Measurements from ENCODE around the gene NR0B2. TPM values are rescaled to one million over a fixed set of nuclear protein-coding genes. Genes with fewer than 3 reads are reported as not detected.

Gene NR0B2
- total and polyA plus RNA-seq, 2 of the 13 experiments (the other 11 are each of a cell fraction or from before 2014, with no cell fraction given): 72.5 to 133 TPM

DNA sequence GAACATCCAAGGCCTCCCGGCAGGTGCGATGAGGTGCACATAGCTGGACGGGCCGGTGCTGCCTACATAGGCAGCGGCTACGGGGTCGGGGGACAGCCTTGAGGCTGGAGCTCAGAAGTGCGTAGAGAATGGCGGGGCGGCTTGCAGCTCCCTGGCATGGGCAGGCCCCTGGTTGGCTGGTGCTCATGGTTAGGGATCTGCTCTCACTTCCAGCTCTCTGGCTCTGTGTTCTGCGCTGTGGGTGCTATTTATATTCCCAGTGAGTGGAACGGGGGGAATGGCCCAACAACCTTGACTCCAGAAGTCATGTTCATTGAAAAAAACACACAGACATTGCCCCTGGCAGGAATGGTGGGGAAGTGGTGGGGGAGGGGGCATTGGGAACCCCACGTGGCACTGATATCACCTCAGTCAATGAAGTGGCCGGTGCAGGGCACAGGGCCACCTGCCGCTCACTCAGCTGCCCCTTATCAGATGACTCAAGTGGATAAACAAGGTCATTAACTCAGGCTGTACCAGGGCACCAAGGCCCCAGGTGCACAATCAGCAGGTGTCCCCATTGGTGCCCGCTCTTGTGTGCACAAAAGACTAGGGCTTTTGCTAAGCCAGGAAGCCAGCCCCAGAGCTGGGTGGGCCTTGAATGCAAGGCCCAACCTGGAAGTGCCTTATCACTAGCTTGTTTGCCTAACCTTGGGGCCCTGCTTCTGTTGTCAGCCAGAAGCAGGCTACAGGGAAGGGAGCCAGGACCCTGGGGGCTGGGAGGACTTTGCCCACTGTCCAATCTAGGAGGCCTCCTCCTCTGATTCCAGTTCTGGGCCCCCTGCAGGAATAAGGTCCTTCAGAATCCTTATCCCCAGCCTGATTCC is at the start of gene NR0B2 (continued):
- TF ChIP-seq, protein P1, sequence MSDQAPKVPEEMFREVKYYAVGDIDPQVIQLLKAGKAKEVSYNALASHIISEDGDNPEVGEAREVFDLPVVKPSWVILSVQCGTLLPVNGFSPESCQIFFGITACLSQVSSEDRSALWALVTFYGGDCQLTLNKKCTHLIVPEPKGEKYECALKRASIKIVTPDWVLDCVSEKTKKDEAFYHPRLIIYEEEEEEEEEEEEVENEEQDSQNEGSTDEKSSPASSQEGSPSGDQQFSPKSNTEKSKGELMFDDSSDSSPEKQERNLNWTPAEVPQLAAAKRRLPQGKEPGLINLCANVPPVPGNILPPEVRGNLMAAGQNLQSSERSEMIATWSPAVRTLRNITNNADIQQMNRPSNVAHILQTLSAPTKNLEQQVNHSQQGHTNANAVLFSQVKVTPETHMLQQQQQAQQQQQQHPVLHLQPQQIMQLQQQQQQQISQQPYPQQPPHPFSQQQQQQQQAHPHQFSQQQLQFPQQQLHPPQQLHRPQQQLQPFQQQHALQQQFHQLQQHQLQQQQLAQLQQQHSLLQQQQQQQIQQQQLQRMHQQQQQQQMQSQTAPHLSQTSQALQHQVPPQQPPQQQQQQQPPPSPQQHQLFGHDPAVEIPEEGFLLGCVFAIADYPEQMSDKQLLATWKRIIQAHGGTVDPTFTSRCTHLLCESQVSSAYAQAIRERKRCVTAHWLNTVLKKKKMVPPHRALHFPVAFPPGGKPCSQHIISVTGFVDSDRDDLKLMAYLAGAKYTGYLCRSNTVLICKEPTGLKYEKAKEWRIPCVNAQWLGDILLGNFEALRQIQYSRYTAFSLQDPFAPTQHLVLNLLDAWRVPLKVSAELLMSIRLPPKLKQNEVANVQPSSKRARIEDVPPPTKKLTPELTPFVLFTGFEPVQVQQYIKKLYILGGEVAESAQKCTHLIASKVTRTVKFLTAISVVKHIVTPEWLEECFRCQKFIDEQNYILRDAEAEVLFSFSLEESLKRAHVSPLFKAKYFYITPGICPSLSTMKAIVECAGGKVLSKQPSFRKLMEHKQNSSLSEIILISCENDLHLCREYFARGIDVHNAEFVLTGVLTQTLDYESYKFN (CRISPR knock-in tag; conservative IDR thresholded peaks at IDR 0.05): peak; percentile 99
- TF ChIP-seq, protein P2, sequence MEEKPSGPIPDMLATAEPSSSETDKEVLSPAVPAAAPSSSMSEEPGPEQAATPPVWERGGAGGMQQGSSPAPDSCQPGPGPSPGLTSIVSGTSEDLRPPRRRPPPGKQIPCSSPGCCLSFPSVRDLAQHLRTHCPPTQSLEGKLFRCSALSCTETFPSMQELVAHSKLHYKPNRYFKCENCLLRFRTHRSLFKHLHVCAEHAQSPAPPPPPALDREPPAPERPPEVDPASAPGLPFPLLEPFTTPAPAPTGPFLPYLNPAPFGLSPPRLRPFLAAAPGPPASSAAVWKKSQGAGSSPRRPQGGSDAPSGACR (CRISPR knock-in tag; IDR thresholded peaks at IDR 0.05): peak; percentile 96
- TF ChIP-seq ZKSCAN8 (CRISPR knock-in tag; IDR thresholded peaks at IDR 0.05; ENCODE audit: borderline replicate concordance): peak; percentile 92
- no peak for TF ChIP-seq PLRG1 (conservative IDR thresholded peaks at IDR 0.05)
- peak; percentile 40 for TF ChIP-seq STAG1 (CRISPR knock-in tag; IDR thresholded peaks at IDR 0.05)
- TF ChIP-seq CHD2 (IDR thresholded peaks at IDR 0.05; ENCODE audit: low read depth, low read length): peak; percentile 61
- peak; percentile 66; the same call in 1 of the 2 replicates for TF ChIP-seq ZNF674 (CRISPR knock-in tag; IDR thresholded peaks at IDR 0.05; ENCODE audit: low read depth)
- peak; percentile 75 for TF ChIP-seq CEBPG (CRISPR knock-in tag; IDR thresholded peaks at IDR 0.05)
- TF ChIP-seq, protein P3, sequence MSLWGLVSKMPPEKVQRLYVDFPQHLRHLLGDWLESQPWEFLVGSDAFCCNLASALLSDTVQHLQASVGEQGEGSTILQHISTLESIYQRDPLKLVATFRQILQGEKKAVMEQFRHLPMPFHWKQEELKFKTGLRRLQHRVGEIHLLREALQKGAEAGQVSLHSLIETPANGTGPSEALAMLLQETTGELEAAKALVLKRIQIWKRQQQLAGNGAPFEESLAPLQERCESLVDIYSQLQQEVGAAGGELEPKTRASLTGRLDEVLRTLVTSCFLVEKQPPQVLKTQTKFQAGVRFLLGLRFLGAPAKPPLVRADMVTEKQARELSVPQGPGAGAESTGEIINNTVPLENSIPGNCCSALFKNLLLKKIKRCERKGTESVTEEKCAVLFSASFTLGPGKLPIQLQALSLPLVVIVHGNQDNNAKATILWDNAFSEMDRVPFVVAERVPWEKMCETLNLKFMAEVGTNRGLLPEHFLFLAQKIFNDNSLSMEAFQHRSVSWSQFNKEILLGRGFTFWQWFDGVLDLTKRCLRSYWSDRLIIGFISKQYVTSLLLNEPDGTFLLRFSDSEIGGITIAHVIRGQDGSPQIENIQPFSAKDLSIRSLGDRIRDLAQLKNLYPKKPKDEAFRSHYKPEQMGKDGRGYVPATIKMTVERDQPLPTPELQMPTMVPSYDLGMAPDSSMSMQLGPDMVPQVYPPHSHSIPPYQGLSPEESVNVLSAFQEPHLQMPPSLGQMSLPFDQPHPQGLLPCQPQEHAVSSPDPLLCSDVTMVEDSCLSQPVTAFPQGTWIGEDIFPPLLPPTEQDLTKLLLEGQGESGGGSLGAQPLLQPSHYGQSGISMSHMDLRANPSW (CRISPR knock-in tag; IDR thresholded peaks at IDR 0.05; ENCODE audit: borderline replicate concordance): peak; percentile 99
- TF ChIP-seq ZNF616 (CRISPR knock-in tag; IDR thresholded peaks at IDR 0.05; ENCODE audit: low read depth): no peak
- TF ChIP-seq, protein P4, sequence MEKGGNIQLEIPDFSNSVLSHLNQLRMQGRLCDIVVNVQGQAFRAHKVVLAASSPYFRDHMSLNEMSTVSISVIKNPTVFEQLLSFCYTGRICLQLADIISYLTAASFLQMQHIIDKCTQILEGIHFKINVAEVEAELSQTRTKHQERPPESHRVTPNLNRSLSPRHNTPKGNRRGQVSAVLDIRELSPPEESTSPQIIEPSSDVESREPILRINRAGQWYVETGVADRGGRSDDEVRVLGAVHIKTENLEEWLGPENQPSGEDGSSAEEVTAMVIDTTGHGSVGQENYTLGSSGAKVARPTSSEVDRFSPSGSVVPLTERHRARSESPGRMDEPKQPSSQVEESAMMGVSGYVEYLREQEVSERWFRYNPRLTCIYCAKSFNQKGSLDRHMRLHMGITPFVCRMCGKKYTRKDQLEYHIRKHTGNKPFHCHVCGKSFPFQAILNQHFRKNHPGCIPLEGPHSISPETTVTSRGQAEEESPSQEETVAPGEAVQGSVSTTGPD (CRISPR knock-in tag; IDR thresholded peaks at IDR 0.05): peak; percentile 92; the same call in 1 of the 2 replicates
- TF ChIP-seq, protein P5, sequence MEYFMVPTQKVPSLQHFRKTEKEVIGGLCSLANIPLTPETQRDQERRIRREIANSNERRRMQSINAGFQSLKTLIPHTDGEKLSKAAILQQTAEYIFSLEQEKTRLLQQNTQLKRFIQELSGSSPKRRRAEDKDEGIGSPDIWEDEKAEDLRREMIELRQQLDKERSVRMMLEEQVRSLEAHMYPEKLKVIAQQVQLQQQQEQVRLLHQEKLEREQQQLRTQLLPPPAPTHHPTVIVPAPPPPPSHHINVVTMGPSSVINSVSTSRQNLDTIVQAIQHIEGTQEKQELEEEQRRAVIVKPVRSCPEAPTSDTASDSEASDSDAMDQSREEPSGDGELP (IDR thresholded peaks at IDR 0.05; ENCODE audit: borderline replicate concordance, low read depth): peak; percentile 99
- no peak for TF ChIP-seq SYNCRIP (IDR thresholded peaks at IDR 0.05; ENCODE audit: insufficient read depth, low read depth, low read length)
- TF ChIP-seq, protein P6, sequence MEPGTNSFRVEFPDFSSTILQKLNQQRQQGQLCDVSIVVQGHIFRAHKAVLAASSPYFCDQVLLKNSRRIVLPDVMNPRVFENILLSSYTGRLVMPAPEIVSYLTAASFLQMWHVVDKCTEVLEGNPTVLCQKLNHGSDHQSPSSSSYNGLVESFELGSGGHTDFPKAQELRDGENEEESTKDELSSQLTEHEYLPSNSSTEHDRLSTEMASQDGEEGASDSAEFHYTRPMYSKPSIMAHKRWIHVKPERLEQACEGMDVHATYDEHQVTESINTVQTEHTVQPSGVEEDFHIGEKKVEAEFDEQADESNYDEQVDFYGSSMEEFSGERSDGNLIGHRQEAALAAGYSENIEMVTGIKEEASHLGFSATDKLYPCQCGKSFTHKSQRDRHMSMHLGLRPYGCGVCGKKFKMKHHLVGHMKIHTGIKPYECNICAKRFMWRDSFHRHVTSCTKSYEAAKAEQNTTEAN (CRISPR knock-in tag; conservative IDR thresholded peaks at IDR 0.05): peak; percentile 94
- peak; percentile 26; the same call in 1 of the 2 replicates for TF ChIP-seq SAFB2 (CRISPR knock-in tag; IDR thresholded peaks at IDR 0.05; ENCODE audit: borderline replicate concordance, low read depth)
- peak; percentile 92 for TF ChIP-seq CREM (IDR thresholded peaks at IDR 0.05)
- TF ChIP-seq CREM (CRISPR knock-in tag; IDR thresholded peaks at IDR 0.05): 0 out of 2 replicates have a peak, but pooled peaks have one; percentile 32

Data from HepG2 (cell line).